ENCODE measurements around the gene OPCML.

OPCML gene

DNA sequence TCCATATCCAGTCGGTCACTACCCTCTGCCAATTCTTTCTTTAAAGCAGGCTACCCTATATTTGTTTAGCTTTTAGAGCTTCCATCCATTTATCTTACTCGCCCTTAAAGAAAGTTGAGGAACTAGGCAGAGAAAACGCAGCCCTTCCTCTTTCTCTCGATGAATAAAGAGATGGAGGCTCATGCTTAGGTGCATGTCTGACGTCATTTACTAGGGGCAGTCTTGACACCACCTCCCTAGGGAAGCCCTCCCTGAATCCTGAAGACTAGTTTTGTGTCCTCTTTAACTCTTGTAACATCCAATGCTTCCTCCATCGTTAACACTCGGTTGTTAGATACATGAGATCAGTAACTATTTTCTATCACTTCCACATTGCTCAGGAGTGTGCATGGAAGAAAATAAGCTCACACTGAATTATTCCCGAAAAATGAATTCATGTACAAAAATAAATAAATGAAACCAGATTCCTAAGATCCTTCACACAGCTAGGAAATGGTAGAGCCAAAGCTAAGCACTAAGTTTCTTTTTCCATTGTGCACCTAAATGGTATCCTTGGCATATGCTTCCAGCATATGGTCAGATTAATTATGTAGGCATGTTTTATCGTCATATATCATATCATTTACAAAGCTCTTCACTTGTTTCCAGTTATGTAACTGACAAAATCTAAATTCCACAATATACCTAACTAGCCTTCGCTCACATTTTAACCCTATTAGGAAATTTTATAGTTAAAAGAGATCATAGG, 291.2 kb downstream of the OPCML start:
- H3K4me3 ChIP-seq (ENCODE audit: low read depth, low read length) = no peak overlapping the region

DNA sequence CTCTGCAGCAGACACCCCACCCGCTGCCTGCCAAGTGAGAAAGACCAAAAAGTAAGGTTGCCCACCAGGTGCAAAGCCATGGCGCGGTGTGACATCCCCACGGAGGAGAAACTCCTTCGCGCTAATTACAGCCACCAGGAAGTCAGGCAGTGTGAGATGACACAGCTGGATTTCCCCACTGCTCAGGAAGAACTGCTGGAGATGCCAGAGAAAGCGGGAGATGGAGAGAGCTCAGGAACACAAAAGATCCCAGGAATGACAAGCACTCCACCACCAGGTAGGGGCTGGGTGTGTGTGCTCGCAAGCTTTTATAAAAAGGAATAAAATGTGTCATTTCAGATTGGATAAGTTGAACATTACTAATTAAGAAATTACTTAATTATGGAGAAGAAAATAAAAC, 292.7 kb downstream of the OPCML start:
- no peak overlapping the region for H3K4me3 ChIP-seq (ENCODE audit: low read depth, low read length)

DNA sequence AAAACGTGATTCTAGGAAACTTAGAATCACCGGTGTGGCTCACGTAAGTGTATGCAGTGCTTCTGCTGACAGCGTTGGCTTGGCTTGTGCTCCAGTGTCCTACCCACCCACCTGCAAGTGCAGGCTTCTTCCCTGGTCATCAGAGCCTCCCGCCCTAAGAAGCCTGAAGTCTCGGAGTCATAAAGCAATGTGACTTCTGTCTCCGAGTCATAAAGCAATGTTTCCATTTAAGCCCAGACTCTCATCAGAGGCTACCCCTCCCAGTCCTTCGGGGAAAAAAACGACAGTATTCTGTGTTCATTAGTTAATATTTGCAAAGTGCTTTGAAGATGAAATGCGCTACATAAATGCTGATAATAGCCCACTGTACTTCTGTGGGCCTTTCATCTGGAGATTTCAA, 293.8 kb downstream of the OPCML start:
- no peak overlapping the region for H3K4me3 ChIP-seq (ENCODE audit: low read depth, low read length)

DNA sequence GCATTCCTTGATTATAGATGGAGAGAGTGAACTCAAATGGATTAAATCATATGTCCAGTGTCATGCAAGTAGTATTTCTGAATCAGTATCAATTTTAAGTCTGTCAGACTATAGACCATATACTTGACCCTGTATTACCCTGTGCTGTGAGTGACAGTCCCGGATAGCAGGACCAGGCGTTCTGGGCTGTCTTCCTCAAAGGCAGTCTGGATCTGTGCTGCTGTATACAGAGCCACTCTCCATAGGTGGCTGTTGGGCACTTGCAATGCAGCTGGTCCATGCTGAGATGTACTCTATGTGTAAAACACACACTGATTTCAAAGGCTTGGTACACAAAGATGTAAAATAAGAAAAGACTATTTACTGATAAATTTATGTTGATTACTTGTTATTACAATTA, 294.3 kb downstream of the OPCML start:
- H3K4me3 ChIP-seq (ENCODE audit: low read depth, low read length) = no peak overlapping the region

DNA sequence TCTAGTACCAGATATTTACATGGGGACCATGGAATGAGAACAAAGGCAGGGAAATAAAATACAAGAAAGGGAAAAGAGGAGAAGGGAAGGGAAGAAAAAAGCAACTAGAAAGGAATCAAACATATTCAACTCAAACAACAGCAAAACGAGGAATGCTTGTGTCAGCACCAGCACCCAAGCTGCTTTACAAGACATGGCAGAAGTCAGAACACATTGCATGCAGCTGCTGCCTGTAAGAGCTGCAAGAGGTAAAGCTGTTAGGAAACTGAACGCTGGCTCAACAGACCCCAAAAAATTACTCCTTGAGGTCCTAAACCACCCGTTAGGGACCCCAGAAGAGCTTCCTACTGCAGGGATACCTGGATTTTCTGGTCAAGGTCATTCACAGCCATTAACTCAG, 296.9 kb downstream of the OPCML start:
- H3K4me3 ChIP-seq (ENCODE audit: low read depth, low read length) = no peak overlapping the region

DNA sequence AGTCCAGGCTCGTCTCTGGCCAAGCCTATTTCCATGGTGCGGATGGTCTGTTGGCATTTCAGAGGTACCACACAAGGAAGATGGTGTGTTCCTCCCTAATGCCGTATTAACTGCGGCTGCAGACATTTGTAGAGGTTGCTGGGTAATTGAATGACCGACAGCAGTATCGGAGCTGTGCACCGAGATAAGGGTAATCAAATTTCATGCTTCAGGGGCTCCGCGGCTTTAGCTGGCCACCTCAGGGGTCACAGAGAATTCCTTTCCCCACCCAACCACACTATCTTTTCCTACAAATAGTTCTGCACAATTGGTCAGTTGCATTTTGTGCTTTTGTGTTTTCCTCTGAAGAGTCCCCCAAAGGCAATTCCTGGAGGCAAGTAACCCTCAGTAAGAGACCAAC, 297.4 kb downstream of the OPCML start:
- H3K4me3 ChIP-seq (ENCODE audit: low read depth, low read length) = no peak overlapping the region

DNA sequence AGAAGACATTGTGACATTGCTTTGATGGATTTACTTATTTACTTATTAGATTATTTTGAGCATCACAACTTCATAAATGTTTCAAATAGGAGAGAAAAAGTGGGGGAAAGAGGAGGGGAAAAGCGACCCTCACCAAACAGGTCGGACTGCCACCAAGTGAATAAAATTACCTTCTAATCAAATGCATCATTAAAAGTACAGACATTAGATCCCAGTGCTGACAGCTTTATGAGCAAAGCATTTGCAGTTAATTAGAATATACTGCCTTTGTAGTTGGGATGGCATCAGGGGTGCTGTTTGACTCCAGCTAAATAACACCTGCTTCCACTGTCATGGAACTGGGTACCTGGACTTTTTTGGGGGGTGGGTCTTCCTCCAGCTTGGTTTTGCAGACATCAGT, 299.6 kb downstream of the OPCML start:
- H3K4me3 ChIP-seq (ENCODE audit: low read depth, low read length) = no peak overlapping the region

DNA sequence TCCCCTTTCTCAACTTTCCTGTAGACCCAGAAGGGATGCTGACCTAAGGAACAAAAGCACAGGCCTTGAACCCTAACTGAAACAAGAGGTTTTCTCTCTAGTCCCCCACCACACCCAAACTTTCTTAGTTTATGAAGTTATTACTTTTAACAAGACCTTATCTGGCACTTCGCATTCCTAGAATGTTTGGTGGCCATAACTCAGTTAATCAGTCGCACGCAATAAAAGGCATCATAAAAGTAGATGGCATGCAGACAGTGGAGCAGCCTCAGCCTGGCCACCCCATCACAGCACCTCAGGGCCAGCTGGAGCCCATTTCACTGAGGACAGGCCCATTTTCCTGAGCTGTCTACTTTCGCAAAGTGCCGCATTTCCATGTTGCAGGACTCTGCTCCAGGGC, 301.9 kb downstream of the OPCML start:
- H3K4me3 ChIP-seq (ENCODE audit: low read depth, low read length) = no peak overlapping the region

DNA sequence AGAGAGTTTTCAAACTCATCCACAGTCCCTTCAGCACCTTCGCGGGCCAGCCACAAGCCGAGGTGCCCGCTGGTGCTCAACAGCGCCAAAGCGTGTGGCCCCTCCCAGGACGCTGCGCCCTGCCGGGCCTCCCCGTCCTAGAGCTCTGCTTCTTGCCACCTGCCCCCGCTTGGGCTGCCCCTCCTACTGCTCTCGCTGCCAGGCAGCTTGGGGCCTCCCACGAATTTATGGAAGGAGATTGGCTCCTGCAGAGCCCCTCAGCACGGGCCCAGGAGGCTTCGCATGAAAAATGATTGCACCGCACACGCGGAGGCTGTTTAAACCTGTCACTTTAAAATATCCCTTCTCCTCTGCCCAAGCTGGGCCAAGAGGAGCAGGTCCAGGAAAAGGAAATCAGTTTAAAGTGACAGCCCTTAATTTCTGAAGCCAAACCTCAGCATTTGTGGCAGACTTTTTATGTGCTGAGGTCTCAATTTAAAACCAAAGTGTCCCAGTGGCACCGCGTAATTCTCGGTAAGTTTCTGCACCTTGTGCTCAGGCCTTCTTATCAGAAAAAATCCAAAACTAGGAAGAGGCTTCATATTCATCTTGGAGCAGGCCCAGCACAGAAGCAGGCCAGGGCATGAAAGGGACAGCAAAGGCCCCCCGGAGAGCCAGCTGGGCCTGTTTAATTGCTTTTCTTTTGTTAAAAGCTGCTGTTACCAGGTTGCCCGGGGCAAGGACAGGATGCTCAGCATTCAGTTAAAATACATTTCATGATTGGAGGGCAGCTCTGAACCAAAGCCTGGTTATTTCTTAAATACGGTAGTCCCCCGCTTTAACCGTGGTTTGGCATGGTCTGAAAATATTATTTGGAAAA, 303.6 kb downstream of the OPCML start:
- no peak overlapping the region for H3K4me3 ChIP-seq (ENCODE audit: low read depth, low read length)

DNA sequence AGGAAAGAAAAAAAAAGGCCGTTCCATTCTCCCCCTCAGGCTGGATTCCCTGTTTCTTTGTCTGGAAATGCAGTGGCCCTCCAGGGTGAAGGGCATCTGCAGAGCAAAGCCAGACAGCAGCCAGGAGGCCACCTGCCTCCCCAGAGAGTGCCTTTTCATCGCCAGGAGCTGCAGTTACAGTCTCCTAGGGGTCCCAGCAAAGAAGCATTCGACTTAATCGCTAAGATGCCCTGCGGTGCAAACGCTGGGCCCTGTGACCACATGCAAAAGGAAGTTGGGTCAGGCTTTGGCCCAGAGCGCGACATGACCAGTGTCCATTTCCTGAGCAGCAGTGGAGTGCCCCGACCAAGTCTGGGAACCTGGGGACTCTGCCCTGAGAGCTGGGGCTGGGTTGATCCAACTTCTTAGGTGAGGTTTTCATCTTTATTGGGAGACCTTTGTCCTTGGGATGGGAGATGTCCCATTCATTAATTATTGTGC, 304.6 kb downstream of the OPCML start:
- no peak overlapping the region for H3K4me3 ChIP-seq (ENCODE audit: low read depth, low read length)

DNA sequence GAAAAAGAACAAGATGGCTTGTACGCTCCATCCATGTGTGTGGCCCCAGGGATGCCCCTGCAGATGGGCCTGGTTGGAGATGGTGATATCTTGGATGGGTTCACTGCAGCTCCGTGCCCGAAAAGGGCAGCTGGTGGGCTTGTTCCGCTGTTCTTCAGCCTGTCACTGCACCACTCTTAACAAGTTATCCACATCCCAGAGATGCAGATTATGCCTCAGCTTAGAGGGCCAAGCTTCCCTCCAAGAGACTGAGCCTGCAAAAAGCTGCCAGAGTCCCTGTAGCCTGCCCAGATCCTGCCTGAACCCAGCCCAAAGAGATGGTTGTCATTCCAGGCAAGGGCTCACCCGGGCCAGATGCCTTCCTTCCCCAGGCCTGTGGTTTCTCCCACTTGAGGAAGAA, 308.0 kb downstream of the OPCML start:
- no peak overlapping the region for H3K4me3 ChIP-seq (ENCODE audit: low read depth, low read length)

DNA sequence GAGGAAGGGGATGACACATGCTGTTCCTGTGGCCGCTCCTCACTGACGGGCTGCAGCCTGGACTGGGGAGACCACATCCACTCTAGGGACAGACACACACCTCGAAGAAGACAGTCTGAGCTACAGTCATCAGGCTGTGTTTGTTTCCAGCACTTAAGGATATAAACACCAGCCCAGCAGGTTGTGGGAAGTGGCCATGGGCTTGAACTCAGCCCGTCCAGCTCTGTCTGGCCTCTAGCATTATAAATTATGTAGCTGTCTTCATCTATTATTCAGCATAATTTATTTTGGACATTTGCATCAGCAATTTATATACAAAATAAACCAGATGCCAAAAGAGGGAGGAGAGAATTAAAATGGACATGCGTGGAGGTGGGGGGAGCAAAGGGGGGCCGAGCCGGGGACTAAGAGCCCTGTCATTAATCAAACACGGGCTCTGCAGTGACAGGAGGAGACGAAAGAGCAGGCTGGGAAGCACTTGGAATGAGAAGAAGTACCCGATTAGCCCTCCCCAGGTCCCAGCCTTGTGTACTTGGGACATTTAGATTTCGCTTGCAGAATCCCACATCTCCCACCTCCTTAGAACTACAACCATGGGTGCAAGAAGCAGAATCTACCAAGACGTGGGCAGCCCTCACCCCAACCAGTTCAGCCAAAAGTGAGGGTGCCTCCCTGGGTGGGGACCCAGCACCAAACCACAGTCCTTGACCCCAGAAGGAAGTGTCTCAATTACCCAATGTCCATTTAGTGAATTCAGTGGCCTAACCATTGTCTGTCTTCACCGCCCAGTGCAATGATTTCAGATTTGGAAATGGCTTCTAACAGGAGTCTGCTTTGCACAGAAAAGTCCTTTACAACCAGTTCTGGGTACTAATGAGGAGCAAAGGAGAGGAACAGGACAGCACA, 309.6 kb downstream of the OPCML start:
- H3K4me3 ChIP-seq (ENCODE audit: low read depth, low read length) = no peak overlapping the region

DNA sequence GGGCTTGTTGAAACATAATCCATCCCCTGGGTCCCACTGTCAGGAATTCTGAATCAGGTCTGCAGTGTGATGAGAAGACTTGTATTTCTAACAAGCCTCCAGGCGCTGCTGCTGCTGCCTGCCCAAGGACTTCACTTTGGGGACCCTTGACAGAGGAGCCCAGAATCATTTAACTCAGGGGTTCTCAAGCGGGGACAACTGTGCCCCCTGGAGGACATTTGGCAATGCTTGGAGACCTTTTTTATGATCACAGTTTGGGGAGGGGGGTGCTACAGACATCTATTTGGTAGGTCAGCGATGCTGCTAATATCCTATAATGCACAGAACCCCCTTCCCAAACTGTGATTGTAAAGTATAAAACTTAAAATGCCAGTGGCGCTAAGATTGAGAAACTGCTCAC, 312.8 kb downstream of the OPCML start:
- no peak overlapping the region for H3K4me3 ChIP-seq (ENCODE audit: low read depth, low read length)

DNA sequence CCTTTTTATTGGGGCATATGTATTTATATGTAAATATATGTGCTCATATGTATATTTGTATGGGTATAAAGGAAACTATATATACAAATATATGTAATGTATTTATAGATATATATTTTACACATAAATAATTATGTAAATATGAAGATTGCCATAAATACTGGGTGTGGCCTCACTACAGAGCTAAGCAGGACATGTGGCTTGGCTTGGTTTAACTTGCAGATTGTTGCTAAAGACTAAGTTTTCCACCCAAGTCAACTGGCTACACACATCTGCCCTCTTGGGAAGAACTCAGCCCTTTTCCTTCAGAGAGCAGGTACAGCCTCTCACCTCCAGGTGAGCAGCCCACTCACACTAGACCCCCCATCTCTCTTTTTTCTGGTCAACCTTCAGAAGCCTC, 315.5 kb downstream of the OPCML start:
- no peak overlapping the region for H3K4me3 ChIP-seq (ENCODE audit: low read depth, low read length)

DNA sequence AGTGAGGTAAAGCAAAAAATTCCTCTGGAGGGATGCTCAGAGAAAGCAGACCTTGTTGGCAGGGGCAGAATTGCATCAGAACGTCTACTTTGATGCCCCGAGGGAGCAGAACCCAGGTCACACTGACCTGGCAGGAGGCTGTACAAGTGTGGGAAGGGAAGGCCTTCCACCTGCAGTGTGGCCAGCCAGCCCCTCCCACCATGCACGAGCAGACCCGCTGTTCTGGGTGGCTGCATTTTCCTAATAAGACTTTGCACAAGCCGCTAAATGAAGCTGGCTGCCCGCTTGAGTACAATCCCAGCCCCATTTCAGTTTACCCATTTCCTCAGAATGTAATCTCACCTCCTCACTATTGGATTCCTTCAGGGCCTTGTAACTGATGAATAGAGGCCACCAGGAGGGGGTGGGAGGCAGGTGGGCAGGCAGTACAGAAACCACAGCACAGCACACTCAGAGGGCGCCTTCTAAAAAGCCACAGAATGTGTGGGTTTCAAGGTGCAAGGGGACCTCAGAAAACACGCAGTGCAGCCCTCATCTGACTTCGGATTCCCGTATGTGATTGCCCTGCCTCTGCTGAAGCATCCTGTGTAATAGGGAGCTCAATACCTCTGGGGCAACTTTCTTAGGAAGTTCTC, 316.6 kb downstream of the OPCML start:
- no peak overlapping the region for H3K4me3 ChIP-seq (ENCODE audit: low read depth, low read length)

DNA sequence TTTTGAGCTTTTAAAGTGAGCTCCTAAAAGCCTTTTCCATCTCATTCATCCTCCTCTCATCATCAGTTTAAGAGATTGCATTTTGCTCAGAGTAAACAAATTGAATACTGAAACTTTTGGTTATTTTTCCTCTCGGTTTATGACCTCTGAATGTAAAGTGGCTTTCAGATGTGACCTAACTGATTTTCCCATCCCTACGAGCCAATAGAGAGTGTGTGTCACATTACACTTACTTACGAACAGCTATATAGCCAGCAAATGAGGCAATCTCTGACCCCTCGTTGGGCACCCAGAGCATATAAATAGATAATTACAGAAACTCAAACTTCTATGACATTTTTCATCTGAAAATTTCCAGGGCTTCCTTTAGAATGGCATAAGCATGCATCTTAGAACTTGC, 317.7 kb downstream of the OPCML start:
- no peak overlapping the region for H3K4me3 ChIP-seq (ENCODE audit: low read depth, low read length)

DNA sequence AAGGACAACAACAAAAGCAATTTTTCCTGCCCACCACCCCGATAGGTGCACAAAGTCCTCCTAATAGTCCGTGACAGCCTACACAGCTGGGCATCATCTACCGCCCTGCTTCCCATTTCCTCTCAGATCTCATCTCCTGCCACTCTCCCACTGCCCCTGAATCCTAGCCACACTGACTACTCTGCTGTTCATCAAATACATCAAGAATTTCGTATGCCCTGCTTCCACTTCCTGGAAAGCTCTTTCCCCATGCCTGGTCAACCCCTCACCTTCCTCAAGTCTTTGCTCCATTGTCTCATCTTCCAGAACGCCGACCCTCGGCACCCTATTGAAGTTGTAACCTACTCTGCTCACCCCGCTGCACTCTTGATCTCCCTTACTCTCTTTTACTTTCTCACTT, 320.1 kb downstream of the OPCML start:
- H3K4me3 ChIP-seq (ENCODE audit: low read depth, low read length) = no peak overlapping the region

DNA sequence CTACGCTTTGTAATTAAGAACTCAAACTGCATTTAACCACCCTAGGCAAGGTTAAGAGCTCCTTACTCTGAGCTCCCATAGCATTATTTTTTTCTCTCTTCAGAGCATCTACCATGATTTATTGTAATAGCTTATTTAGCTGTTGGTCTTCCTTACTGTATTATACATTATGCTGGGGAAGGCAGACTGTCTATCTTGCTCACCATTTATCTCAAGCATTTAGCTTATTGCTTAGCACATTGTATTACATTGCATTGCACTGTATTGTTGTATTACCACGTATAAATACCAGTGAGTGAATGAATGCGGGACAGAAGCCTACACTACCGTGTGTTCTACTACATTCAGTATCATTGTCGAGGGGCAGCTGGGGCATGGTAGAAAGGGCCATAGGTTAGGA, 324.3 kb downstream of the OPCML start:
- no peak overlapping the region for H3K4me3 ChIP-seq (ENCODE audit: low read depth, low read length)

DNA sequence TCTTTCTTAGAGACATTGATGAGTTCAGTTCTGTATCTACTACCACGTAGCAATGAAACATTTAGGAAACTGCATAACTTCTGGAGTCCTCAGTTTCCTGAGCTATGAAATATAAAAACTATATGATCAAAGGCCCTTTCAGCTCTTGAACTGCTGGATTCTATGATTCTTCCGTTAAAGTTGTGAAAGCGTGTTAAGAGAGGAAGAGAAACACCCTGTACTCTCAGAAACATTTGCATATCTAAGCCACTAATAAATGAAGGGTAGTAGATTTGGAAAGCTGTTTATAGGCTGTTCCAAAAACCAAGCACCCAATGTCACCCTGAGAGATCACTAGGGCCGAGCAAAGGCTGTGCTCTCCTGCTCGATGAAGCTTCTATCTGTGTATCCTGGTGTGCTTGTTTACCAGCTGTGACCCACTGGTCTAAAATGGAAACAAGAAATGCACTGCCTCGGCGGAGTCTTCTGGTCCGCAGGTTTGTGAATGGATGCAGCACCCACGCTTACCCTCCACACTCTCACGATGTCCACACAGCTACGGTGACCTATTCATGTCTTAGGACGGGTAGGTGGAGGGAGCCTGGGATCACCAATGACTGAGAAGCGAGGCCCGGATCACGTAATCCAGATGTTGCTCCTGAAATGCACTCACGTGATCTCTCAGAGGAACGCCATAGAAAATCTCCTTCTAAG, 325.8 kb downstream of the OPCML start:
- H3K4me3 ChIP-seq (ENCODE audit: low read depth, low read length) = no peak overlapping the region

DNA sequence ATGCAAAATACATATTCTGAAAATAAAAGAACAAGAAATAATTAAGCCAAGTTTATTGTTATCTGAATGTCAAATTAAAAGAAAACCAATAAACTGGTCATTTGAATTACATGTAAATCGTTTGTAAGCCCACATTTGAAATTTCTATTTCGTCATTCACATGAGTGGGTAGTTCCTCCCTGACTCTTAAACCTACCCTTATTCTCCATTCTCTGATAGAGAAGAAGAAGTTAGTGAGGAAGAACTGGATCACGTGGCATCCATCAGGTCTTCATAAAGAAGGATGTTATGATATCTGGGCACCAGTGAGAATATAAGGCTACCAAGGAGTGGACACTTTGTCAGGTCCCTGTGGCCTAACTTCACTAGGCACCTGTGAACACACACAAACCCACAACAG, 328.1 kb downstream of the OPCML start:
- H3K4me3 ChIP-seq (ENCODE audit: low read depth, low read length) = no peak overlapping the region

Data from iPS-11a (cell line).